Epithelial cell of esophagus (primary cell): ENCODE data around the gene NAGPA.
A peak's percentile ranks its signal among the peaks of the same experiment; 100 is the strongest.
"Not testable (repeated sequence)": the region's sequence is repeated elsewhere in the genome, so short reads cannot be mapped to it uniquely, and the experiment has no call there.

Source experiments
- DNase-seq: peaks from one replicate; pipeline ENCODE4 v3.0.0; 2010; ENCODE audit warnings: low read depth
- H3K4me3 ChIP-seq: 2 replicates; pipeline ENCODE4 v1.5.1; 2011; ENCODE audit warnings: mild to moderate bottlenecking, low read length, control low read depth
- TF ChIP-seq, protein P1 (sequence below): IDR thresholded peaks from 2 replicates; pipeline ENCODE4 v1.5.1; 2011; ENCODE audit warnings: low read depth, mild to moderate bottlenecking, low read length, control low read depth, inconsistent platforms; ENCODE audit not compliant: insufficient read depth; ENCODE audit errors: missing control alignments

NAGPA gene

DNA sequence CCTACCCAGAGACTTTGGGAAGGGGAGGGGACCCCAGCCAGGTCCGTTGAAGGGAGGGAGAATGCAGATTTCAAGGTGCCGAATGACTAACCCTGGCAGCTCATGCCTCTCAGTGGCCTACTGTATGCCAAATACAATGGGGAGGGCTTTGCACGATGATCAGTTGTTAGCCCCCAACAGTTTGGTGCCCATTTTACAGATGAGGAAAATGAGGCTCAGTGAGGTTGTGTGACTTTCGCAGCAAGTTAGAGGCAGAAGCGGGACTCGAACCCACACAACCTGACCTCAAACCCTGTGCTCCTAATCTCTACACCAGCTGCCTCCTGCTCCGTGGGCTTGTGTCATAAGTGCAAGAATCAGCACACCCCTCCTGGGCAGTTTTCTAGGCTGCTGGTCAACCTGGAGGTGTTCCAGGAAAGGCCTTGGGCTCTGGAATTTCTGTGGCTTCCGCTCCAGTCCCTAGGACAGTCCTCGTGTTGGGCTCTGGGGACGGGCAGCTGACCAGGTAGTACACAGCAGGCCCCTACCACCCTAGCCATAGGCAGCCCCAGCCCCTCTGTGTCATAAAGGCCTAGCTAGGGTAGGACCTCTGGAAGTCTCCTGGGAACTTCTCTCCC is 11.9 kb upstream of the NAGPA start:
- no peak for DNase-seq
- TF ChIP-seq, protein P1, sequence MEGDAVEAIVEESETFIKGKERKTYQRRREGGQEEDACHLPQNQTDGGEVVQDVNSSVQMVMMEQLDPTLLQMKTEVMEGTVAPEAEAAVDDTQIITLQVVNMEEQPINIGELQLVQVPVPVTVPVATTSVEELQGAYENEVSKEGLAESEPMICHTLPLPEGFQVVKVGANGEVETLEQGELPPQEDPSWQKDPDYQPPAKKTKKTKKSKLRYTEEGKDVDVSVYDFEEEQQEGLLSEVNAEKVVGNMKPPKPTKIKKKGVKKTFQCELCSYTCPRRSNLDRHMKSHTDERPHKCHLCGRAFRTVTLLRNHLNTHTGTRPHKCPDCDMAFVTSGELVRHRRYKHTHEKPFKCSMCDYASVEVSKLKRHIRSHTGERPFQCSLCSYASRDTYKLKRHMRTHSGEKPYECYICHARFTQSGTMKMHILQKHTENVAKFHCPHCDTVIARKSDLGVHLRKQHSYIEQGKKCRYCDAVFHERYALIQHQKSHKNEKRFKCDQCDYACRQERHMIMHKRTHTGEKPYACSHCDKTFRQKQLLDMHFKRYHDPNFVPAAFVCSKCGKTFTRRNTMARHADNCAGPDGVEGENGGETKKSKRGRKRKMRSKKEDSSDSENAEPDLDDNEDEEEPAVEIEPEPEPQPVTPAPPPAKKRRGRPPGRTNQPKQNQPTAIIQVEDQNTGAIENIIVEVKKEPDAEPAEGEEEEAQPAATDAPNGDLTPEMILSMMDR, result no peak
- no peak overlapping the region for H3K4me3 ChIP-seq

DNA sequence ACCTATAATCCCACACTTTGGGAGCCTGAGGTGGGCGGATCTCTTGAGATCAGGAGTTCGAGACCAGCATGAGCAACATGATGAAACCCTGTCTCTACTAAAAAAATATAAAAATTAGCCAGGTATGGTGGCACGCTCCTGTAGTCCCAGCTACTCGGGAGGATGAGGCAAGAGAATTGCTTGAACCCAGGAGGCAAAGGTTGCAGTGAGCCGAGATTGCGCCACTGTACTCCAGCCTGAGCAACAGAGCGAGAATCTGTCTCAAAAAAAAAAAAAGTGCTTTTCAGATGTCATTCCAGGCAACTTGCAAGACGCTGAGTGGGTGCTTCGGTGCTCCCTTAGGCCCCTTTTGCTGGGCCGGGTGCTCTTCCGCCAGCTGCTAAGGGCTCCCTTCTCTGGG is 10.8 kb upstream of the NAGPA start:
- not testable (repeated sequence) for H3K4me3 ChIP-seq, DNase-seq

DNA sequence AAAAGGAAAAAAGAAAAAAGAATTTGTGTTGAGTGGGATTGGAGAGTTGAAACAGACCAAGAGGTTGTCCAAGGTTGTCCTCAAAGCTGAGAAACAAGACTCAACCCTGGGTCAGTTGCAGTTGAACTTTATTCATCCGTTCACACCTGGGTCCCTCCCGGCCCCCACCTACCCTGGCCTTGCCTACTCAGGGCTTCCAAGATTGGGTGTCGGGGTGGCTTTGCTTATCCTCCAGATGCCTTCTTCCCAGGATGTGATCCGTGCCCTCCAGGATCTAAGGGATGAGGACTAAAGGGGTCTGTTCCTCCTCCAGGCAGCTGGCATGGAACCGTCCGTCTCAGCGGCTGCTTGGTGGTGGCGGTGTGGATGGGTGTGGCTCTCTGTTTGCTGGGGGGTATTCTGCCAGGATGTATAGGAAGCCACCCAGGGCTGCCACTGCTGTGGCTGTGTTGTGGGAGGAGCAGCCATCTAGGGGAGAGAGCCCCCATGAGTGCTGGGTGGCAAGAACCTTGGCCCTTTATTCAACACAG is 10.3 kb upstream of the NAGPA start:
- TF ChIP-seq, protein P1, result no peak

DNA sequence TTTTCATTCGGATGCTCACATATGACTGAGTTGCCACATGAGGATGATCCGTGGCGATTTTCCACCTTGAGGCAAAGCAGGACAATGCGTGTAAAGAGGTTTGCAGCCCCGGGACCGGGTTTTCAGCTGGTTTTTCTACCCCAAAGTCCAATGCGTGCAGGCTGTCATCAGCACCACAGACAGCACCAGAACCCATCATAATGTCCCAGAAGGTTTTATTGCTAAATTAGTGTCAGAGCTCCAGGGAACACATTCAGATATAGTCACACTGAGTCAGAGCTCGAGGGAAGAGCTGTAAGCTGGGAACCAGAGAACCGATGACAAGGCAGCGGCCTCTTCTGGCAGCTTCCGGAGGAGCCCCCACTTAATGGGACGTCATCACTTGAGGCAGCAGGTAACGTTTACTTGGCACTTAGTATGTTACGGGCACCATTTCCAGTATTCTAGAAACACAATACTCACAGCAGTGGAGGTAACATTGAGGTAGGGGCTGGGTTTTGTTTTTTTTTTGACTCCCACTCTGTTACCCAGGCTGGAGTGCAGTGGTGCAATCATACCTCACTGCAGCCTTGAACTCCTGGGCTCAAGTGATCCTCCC is 8.9 kb upstream of the NAGPA start:
- H3K4me3 ChIP-seq, result no peak overlapping the region
- TF ChIP-seq, protein P1, result no peak
- DNase-seq, result peak; percentile 62

More for the DNA sequence above, 10.3 kb upstream of the NAGPA start:
- no peak overlapping the region for H3K4me3 ChIP-seq
- DNase-seq, result no peak

DNA sequence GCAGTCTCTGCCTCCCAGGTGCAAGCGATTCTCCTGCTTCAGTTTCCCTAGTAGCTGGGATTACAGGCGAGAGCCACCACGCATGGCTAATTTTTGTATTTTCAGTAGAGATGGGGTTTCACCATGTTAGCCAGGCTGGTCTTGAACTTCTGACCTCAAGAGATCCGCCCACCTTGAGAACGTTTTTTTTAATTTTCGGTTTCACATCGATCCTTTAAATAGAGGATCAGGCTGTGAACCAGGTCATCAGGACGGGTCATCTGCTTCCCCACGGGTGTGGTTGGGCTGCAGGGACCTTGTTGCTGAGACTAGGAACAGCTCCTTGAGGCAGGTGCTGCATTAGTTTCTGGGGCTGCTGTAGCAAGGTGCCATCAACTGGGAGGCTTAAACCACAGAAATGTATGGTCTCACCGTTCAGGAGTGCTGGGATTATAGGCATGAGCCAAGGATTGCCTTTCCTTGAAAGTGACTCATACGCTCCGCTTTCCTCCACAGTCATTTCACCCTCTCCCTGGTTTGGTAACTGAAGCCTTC is 7.9 kb upstream of the NAGPA start:
- TF ChIP-seq, protein P1, result no peak
- peak; percentile 84 for DNase-seq
- H3K4me3 ChIP-seq, result no peak overlapping the region

DNA sequence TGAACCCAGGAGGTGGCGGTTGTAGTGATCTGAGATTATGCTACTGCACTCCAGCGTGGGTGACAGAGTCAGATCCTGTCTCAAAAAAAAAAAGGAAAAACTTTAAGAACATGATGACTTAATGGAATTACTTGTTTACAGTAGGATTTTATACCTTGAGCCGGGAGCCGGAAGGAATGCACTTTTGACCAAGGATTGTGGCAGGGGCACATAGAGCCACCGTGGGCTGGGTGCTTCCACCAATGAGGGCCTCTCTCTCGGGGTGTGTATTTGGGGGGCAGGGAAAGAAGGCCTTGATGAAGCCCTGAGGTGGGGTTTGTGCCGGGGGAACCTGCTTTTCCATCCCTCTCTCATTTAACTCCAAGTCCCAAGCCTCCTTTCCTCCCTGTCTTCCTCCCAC is 6.7 kb upstream of the NAGPA start:
- DNase-seq, result no peak
- TF ChIP-seq, protein P1, result no peak
- H3K4me3 ChIP-seq, result no peak overlapping the region

DNA sequence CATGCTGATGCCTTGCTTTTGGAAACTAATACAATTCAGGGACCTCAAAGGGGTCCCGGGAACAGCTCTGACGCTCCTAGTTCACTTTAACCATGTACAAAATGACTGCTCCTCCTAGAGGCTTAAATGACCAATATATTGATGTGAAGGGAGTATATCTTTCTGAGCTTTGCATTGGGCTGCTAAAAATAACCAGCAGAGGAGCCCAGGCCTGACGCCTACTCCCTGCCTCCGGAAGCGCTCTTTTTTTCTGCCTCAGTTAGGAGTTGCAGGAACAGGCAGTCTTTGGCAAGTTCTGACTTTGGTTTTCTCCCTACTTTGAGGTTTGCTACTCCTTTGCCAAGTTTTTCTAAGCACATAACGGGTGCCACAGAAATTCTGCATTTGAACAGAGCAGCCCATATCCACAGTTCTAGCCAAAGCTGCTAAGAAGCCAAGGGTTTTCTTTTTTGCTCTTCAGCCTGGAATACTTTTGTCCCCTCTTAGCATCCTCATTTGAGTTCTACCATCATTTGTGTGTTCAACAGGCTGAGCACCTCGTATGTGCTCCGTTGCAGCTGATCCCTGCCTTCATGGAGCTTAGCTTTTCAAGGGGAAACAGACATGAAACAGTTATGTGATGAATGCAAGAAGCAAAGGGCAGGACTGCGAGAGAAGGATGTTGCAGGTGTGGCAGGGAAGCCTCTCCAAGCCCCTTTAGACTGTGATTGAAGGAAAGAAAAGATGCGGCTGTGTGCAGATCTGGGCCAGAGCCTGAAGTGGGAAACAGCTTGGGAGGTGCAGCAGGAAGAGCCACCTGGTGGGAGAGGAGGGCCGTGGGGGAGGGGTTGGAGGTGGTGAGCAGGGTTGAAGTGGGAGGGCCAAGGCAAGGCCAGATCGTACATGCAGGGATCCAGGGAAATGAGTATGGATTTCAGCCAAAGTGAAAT is 2.8 kb upstream of the NAGPA start:
- TF ChIP-seq, protein P1, result no peak
- no peak for DNase-seq
- H3K4me3 ChIP-seq, result no peak overlapping the region
